M059J (cell line): ENCODE data around the gene BAIAP2. TPM values are rescaled to one million over a fixed set of nuclear protein-coding genes. Genes with fewer than 3 reads are reported as not detected.
"Not testable (repeated sequence)": the region's sequence is repeated elsewhere in the genome, so short reads cannot be mapped to it uniquely, and the experiment has no call there.

Source experiments
- DNase-seq: peaks from one replicate; pipeline ENCODE4 v3.0.0-alpha.2; 2012; ENCODE audit warnings: low read depth
- total RNA-seq: library from RNA; depleted of rRNA; stranded (reverse); fragments of >200 nt; shearing (Covaris generic); gene quantifications from 2 replicates; pipeline ENCODE4 v1.2.3, GENCODE V29; 2014

BAIAP2 gene
- total RNA-seq, 1 experiment from 2014 or later, result 21.8 TPM

GRCh38 chr17:81138500-81138899 is 103.5 kb downstream of the BAIAP2 start:
- no peak for DNase-seq

DNA sequence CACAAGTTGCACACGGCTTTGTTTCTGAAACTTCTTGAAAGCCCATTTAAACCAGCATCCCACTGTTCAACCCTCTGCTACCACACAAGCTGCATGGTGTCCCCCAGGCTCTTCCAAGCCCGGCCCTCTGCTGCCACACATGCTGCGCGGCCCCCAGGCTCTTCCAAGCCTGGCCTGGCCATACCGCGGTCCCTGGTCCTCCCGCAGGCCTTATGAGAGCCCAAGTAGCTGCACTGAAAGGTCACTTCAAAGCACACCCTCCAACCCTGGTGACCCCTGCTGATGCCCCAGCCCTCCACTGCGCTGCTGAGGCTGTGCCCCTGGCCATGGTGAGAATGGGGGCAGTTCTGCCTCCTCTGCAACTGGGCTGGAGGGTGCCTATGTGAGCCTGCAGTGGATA is 104.5 kb downstream of the BAIAP2 start:
- no peak for DNase-seq

DNA sequence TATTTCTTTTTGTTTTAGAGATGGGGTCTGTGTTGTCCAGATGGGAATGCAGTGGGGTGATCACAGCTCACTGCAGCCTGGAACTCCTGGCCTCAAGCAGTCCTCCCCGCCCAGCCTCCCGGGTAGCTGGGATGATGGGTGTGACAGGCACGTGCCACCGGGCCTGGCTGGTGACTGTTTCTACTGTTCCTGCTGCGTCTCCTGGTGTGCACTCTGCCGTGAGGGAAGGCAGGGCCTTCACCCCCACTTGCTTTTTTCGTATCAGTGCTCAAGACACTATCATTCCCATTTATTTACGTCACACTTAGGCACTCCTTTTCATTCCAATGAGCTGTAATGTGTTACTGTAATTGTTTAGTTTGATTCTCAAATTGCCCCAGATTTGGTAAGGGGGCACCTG is 105.1 kb downstream of the BAIAP2 start:
- no peak for DNase-seq

DNA sequence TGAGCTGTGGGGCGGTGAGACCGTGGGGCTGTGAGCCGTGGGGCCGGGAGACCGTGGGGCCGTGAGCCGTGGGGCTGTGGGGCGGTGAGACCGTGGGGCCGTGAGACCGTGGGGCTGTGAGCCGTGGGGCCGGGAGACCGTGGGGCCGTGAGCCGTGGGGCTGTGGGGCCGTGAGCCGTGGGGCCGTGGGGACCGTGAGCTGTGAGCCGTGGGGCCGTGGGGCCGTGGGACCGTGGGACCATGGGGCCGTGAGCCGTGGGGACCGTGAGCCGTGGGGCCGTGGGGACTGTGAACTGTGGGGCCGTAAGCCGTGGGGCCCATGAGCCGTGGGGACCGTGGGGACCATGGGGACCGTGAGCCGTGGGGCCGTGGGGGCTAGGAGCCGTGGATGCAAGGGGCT is 105.7 kb downstream of the BAIAP2 start:
- DNase-seq, result no peak

DNA sequence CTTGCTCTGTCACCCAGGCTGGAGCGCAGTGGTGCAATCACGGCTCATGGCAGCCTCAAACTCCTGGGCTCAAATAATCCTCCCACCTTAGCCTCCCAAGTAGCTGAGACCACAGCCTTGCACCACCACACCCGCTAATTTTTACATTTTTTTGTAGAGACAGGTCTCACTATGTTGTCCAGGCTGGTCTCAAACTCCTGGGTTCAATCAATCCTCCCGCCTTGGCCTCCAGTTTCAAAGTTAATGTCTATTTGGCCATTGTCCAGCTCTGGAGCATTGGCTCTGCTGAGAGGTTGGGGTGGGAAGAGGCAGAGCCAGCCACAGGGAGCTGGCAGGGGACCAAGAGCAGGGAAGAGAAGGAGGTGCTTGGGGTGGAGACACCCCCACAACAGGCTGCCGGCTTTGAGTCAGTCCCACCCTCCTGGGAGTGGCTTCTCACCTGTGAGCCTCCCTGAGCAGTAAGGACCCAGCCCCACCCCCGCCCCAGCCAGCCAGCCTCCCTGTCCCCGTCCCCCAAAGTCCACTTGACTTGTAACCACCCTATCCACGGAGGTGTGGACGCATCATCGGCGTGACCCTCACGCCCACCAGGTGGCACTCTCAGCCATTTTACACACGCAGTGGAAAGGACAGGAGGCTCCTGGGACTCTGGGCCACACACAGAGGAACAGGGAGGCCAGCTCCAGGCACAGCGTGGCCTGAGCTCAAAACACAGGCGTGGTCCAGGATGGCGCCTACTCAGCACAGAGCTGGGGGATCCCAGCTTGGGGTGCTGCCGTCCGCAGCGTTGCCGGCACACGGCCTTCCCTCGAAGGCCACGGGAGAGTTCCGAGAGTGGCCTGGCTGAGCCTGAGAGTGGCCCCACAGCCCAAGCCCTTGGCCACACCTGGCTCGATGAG is 107.6 kb downstream of the BAIAP2 start:
- peak; percentile 70 for DNase-seq

GRCh38 chr17:81143200-81143527 is 108.2 kb downstream of the BAIAP2 start:
- no peak for DNase-seq

DNA sequence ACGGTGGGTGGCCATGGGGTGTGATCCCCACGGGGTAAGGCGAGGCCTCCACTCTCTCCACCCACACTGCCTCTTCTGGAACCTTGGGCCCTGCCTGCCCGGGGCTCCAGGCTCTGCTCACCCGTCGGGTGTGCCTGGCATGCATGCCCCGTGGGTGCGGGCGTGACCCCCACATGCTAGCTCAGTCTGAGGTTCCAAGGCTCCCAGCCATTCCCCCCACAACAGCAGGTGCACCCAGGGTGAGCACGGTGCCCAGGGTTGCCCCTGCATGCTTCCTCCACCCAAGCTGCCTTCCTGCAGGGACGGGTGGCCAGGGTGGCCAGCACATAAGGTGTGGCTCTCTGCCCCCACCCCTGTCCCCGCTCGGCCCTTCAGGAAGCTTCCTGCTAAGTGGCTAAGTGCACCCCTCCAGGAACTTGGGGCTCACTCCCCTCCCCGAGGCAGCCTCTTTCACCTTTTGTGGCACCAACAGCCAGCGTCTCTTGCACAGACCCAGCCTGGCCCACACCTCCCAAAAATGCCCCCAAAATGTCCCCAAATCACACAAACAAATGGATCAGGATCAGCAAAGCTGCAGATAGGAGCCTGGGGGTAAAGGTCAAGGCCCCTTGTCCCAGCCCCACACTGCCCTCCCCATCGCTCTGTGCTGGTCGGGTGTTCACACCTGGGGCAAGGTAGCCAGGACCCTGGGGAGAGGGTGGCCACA is 108.9 kb downstream of the BAIAP2 start:
- no peak for DNase-seq

DNA sequence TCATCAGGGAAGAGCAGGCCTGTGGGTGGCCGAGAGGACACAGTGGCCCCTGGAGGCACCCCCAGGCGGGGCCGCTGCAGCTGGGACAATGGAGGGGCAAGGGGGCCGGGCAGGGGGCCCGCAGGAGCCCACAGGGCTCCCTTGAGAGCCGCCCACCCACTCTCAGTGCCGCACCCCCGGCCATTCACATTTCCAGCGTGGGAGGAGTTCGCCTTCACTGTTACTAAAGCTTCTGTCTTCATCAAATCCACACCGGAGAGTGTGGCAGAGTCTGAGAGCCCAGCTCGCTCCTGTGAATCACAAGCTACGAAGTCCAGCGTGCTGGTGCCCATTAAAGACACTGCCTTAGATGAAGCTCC is 109.5 kb downstream of the BAIAP2 start:
- no peak for DNase-seq

GRCh38 chr17:81146208-81146607 is 111.3 kb downstream of the BAIAP2 start:
- DNase-seq, result not testable (repeated sequence)

DNA sequence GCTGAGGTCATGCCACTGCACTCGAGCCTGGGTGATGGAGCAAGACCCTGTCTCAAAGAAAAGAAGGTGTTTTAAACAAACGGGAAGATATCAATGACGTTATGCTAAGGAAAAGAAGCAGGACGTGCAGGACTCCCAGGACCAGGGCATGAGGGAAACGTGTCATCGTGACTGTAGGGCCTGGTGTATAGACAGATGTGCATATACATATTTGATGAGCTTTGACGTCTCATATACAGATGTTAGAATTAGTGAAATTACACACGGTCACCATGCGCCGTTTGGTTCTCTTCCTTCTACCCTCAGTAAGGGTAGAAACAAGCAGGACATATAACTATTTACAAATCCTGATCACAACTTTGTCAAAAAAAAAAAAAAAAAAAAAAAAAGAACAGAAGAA is 112.8 kb downstream of the BAIAP2 start:
- DNase-seq, result no peak

DNA sequence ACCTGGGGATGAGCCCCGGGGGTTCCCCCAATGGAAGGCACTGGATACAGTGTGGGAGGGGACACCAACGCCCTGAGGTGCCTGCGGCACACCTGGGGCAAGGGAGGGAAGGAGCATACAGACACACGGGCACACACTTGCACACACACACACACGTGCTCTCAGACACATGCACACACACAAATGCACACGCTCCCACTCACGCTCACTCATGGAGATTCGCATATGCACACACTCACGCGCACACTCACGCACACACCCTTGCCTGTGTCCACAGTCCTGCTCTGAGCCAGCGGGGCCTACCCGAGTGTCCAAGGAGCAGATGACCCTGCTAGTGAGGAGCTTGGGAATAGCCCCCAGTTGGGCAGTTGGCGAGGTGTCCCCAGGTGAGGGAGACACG is 113.6 kb downstream of the BAIAP2 start:
- no peak for DNase-seq

DNA sequence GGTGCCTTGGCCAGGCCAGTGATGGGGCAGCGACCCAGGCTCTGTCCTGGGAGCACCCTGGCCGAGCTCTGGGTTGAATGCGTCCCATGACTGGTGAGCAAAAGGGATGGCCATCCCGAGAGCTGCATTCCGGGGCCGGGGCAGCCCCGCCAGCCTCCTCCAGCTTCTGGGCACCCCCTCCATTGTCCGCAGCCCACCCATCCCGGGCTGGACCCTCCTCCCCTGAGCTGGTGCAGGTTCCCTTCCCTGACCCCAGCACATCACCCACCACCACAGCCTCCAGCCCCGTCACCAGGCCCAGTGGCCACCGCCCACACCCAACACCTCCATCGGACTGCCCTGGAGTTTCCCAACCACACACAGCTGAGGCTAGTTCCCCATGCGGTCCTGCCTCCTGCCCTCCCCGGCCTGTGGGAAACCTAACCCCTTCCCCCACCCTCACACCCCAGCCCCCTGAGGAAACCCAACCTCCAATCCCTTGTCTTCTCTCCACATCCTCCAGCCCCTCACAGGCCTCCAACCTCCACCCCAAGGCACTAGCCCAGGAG is 114.1 kb downstream of the BAIAP2 start:
- DNase-seq, result no peak

- no peak for DNase-seq
Observed at GRCh38 chr17:81150377-81151077, 115.6 kb downstream of the BAIAP2 start.

- DNase-seq, result no peak
Observed at GRCh38 chr17:81151278-81151677, 116.3 kb downstream of the BAIAP2 start.

GRCh38 chr17:81152288-81152828 is 117.4 kb downstream of the BAIAP2 start:
- no peak for DNase-seq

DNA sequence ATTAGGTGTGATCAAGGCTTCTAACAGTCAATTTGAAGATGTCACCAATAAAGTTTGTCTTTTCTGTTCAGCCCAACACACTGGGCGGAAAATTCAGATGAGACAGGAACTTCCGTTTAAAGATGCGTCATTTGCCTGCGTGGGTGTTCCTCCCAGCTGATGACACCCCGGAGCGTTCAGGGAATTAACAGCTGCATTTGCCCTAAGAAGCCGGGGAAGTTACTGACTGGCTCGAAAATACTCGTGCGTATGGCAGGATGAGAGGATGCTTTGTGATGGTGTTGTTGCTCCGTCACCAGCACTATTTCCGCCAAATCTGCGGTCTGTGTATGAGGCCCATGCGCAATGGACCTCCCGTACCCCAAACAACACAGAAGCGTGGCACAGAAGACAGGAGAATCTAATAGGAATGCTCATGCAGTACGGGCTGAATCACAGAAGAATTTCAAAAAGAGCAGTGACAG is 118.4 kb downstream of the BAIAP2 start:
- no peak for DNase-seq

- not testable (repeated sequence) for DNase-seq
Observed at GRCh38 chr17:81154016-81154415, 119.1 kb downstream of the BAIAP2 start.

DNA sequence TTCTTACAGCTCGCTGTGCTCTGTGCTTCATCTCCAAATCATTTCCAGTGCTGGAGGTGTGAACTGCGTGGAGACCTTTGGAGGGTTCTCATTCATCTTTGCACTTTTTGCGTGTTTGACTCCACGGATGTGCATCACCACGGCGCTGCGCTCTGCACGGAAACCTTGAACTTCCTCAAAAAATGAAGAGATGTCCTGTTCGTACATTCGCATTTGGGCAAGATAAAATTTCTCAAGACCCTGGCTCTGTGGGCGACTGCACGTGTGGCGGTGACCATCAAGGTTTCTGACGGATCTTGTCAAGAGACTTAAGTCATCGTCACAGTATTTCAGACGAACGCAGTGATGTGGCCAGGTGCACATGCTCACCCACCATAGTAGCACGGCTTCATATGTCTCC is 120.0 kb downstream of the BAIAP2 start:
- no peak for DNase-seq

- DNase-seq, result no peak
Observed at GRCh38 chr17:81156866-81157805, 122.2 kb downstream of the BAIAP2 start.

DNA sequence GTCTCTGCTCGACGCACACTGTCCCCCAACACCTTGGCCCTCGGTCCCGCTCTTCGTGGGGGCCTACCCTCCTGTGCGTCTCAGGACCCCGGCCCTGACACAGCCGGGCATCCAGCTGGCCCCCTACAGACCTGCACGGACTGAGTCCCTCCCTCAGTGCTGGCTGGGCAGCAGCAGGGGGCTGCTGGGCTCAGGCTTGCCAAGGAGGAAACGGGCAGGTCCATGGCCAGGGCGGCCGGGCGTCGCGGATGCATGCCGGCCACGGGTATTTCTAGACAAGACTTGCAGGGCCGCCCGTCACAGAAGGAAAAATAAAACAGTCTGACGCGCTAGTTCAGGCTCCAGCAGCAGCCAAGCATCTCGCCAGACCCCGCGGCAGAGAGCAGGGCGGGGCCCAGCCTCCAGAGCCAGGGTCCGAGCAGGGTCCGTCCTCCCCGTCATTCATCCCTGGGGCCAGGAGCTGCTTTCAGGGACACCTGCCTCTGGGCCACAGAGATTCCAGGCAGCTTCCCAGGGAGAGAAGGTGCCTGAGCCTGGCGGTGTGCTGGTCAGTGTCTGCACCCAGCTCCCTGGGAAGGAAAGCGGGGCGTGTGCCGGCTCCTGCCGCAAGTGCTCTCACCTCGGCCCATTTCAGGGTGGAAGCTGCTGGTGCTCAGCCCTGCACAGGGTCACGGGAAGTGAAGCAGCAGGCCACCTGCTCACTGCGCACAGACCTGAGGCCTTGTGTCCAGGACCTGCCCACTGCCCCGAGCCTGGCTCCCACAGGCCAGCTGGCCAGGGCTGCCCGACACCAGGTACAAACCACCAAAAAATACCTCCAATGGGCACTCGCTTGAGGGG is 123.1 kb downstream of the BAIAP2 start:
- no peak for DNase-seq
